CD14-positive monocyte (primary cell): ENCODE measurements around the gene UVSSA. TPM values are rescaled to one million over a fixed set of nuclear protein-coding genes. Genes with fewer than 3 reads are reported as not detected.
"Not testable (repeated sequence)": the region's sequence is repeated elsewhere in the genome, so short reads cannot be mapped to it uniquely, and the experiment has no call there.

Experiments used
- DNase-seq, 3 donors: peaks; one replicate each; pipeline ENCODE4 v3.0.0-alpha.2; 2011 to 2022
- H2AFZ ChIP-seq: 2 replicates; pipeline ENCODE4 v1.6.0; 2012; ENCODE audit warnings: mild to moderate bottlenecking, low read depth, low read length, inconsistent platforms; ENCODE audit not compliant: insufficient read depth, poor library complexity, severe bottlenecking
- H3K27ac ChIP-seq, 2 donors: 1 replicate in 1 of 2; 2 replicates in 1 of 2; pipeline ENCODE4 v1.5.1; 2012 to 2013; ENCODE audit warnings: low read length in 2 of 2, control low read depth in 1 of 2, inconsistent platforms in 1 of 2, low read depth in 1 of 2, mild to moderate bottlenecking in 1 of 2
- H3K27me3 ChIP-seq, 2 donors: one replicate each; pipeline versions ENCODE4 v1.6.0 to v1.6.1; 2011 to 2013; ENCODE audit warnings: low read length in 2 of 2; ENCODE audit not compliant: control insufficient read depth in 2 of 2, insufficient read depth in 2 of 2
- H3K36me3 ChIP-seq, 2 donors: replicated peaks in 1 of 2; 1 replicate in 1 of 2; 2 replicates in 1 of 2; pipeline versions ENCODE4 v1.5.1 to v1.6.1; 2012 to 2013; ENCODE audit warnings: low read length in 2 of 2, control low read depth in 1 of 2, inconsistent platforms in 1 of 2, mild to moderate bottlenecking in 1 of 2; ENCODE audit not compliant: insufficient read depth in 2 of 2, control insufficient read depth in 1 of 2
- H3K4me1 ChIP-seq, 2 donors: 1 replicate in 1 of 2; 2 replicates in 1 of 2; pipeline versions ENCODE4 v1.5.1 to v1.6.1; 2012 to 2013; ENCODE audit warnings: low read length in 2 of 2, control low read depth in 1 of 2, inconsistent platforms in 1 of 2, mild to moderate bottlenecking in 1 of 2, moderate library complexity in 1 of 2; ENCODE audit not compliant: insufficient read depth in 2 of 2, control insufficient read depth in 1 of 2
- H3K4me2 ChIP-seq: replicated peaks from 2 replicates; pipeline ENCODE3; 2012; ENCODE audit warnings: low read length, moderate library complexity, mild to moderate bottlenecking; ENCODE audit not compliant: poor library complexity, severe bottlenecking; ENCODE audit errors: extremely low read depth
- H3K4me3 ChIP-seq, 3 experiments: fragments of 200-600 bp in 1 of 3; sonication (generic) in 1 of 3; replicated peaks in 1 of 3; 1 replicate in 2 of 3; 2 replicates in 1 of 3; pipeline ENCODE4 v1.5.1; 2011 to 2013; ENCODE audit warnings: low read length in 3 of 3, mild to moderate bottlenecking in 3 of 3, control low read depth in 2 of 3, low read depth in 2 of 3, inconsistent platforms in 1 of 3, moderate library complexity in 1 of 3
- H3K79me2 ChIP-seq: 2 replicates; pipeline ENCODE4 v1.6.0; 2012; ENCODE audit warnings: mild to moderate bottlenecking, control low read depth, inconsistent platforms, low read length, moderate library complexity; ENCODE audit not compliant: insufficient read depth
- H3K9ac ChIP-seq: 2 replicates; pipeline ENCODE4 v1.6.0; 2017; ENCODE audit warnings: low read length, mild to moderate bottlenecking; ENCODE audit not compliant: insufficient read depth, poor library complexity, severe bottlenecking
- H3K9me3 ChIP-seq, 2 donors: replicated peaks in 1 of 2; 1 replicate in 1 of 2; 2 replicates in 1 of 2; pipeline versions ENCODE4 v1.5.1 to v1.6.1; 2012 to 2013; ENCODE audit warnings: low read length in 2 of 2, control low read depth in 1 of 2; ENCODE audit not compliant: control insufficient read depth in 1 of 2, insufficient read depth in 1 of 2
- H4K20me1 ChIP-seq: 2 replicates; pipeline ENCODE4 v1.6.0; 2012; ENCODE audit warnings: mild to moderate bottlenecking, low read length, control low read depth, moderate library complexity; ENCODE audit not compliant: insufficient read depth
- H3K27ac Mint-ChIP-seq, 7 donors: one replicate each; pipeline ENCODE4 v1.8.0; 2020; ENCODE audit warnings: mild to moderate bottlenecking in 7 of 7, mixed read lengths in 7 of 7, moderate library complexity in 6 of 7, inconsistent platforms in 2 of 7
- H3K27me3 Mint-ChIP-seq, 3 donors: one replicate each; pipeline ENCODE4 v1.8.0; 2021 to 2022; ENCODE audit warnings: low read depth in 3 of 3, mild to moderate bottlenecking in 3 of 3, mixed read lengths in 3 of 3, moderate library complexity in 3 of 3, inconsistent platforms in 1 of 3
- H3K36me3 Mint-ChIP-seq, 2 donors: one replicate each; pipeline ENCODE4 v1.8.0; 2020; ENCODE audit warnings: mixed read lengths in 2 of 2, inconsistent platforms in 1 of 2, mild to moderate bottlenecking in 1 of 2
- H3K4me1 Mint-ChIP-seq: one replicate; pipeline ENCODE4 v1.8.0; 2020; ENCODE audit warnings: mild to moderate bottlenecking, mixed read lengths
- H3K4me3 Mint-ChIP-seq, 2 donors: one replicate each; pipeline ENCODE4 v1.8.0; 2020; ENCODE audit warnings: mild to moderate bottlenecking in 2 of 2, mixed read lengths in 2 of 2, moderate library complexity in 1 of 2
- H3K9me3 Mint-ChIP-seq, 7 donors: one replicate each; pipeline ENCODE4 v1.8.0; 2020 to 2022; ENCODE audit warnings: mixed read lengths in 7 of 7, mild to moderate bottlenecking in 6 of 7, moderate library complexity in 6 of 7, inconsistent platforms in 2 of 7
- CTCF ChIP-seq: fragments of 200-600 bp; IDR thresholded peaks from one replicate; pipeline ENCODE4 v1.8.0; 2022; ENCODE audit warnings: antibody characterized with exemption, mild to moderate bottlenecking
- WGBS: methylation state at CpG from one replicate; pipeline ENCODE4 v1.1.5; 2013; ENCODE audit warnings: missing lambda C conversion rate; ENCODE audit not compliant: insufficient coverage; 5-methylcytosine and 5-hydroxymethylcytosine counted together
- intact Hi-C, 2 donors: fragments of 100-400 bp; cut with micrococcal nuclease; formaldehyde crosslinking; loops; one replicate each; pipeline versions ENCODE4 v1.15.0 to v1.15.1; 2023
- polyA plus RNA-seq, 3 donors: library from polyadenylated mRNA; depleted of rRNA in 1 of 3; unstranded in 2 of 3; stranded (reverse) in 1 of 3; fragments of 300-500 nt in 2 of 3; fragments of >200 nt in 1 of 3; fragmentation: Illumina TruSeq in 2 of 3; gene quantifications; 1 replicate in 2 of 3; 2 replicates in 1 of 3; pipeline ENCODE4 v1.2.3, GENCODE V29; 2012 to 2021

The UVSSA gene
- polyA plus RNA-seq, 3 donors = 2.6 to 54.0 (median 4.8) TPM

- no peak for TF ChIP-seq CTCF
- Mint-ChIP-seq H3K4me1 (peaks cover 20% of the 10 kb centered on the region), H3K4me3 (no peak overlapping the region), H3K9me3 (peaks cover 31 to 45% (median 39%) of the 10 kb centered on the region in 7 donors), H3K36me3 (peaks cover 58 to 77% of the 10 kb centered on the region in 2 donors), H3K27ac (peak overlapping the region; percentile 78 to 93 (median 86)), H3K27me3 (peaks cover 0 to 2% (median 2%) of the 10 kb centered on the region in 3 donors)
- Histone ChIP-seq H3K4me3 (no peak overlapping the region), H3K9me3 (peaks cover 31 to 38% of the 10 kb centered on the region in 2 donors), H3K36me3 (peaks cover 47 to 82% of the 10 kb centered on the region in 2 donors), H3K9ac (no peak overlapping the region), H3K27ac (peak overlapping the region; percentile 77 to 79), H3K4me2 (no peak overlapping the region), H2AFZ (no peak overlapping the region), H3K4me1 (peaks cover 19 to 22% of the 10 kb centered on the region in 2 donors), H4K20me1 (peaks cover 29% of the 10 kb centered on the region), H3K79me2 (peaks cover 7% of the 10 kb centered on the region), H3K27me3 (no peaks in the 10 kb centered on the region)
- no peak for DNase-seq
- WGBS = 30% methylated on average over 2 of the region's 6 CpGs
- intact Hi-C loops = no loop called here
Measured at GRCh38 chr4:1334579-1334895, 12.5 kb upstream of the UVSSA start.

- H3K27me3 Mint-ChIP-seq, H3K27me3 ChIP-seq, H3K4me3 ChIP-seq, H2AFZ ChIP-seq, H3K4me3 Mint-ChIP-seq, intact Hi-C loops, H3K4me2 ChIP-seq, H3K79me2 ChIP-seq, H3K9ac ChIP-seq: not testable (repeated sequence)
- Mint-ChIP-seq H3K9me3 (peaks cover 31 to 45% (median 42%) of the 10 kb centered on the region in 7 donors), H3K27ac (peak overlapping the region; percentile 78 to 93 (median 86)), H3K36me3 (peaks cover 63 to 80% of the 10 kb centered on the region in 2 donors), H3K4me1 (peaks cover 20% of the 10 kb centered on the region)
- peak; percentile 28 to 90 (median 51) for DNase-seq
- Histone ChIP-seq H3K9me3 (peaks cover 37 to 46% of the 10 kb centered on the region in 2 donors), H4K20me1 (peaks cover 22% of the 10 kb centered on the region), H3K27ac (peak overlapping the region; percentile 77 to 79), H3K36me3 (peaks cover 51 to 82% of the 10 kb centered on the region in 2 donors), H3K4me1 (peaks cover 19 to 22% of the 10 kb centered on the region in 2 donors)
- 33% methylated on average over 3 of the region's 4 CpGs for WGBS
Measured at GRCh38 chr4:1335193-1335883, 11.7 kb upstream of the UVSSA start.
